HCT116 (cell line): ENCODE results near the gene MYL4. TPM values are rescaled to one million over a fixed set of nuclear protein-coding genes. Genes with fewer than 3 reads are reported as not detected.

Experiments used
- ATAC-seq: fragments of 200-7000 bp; cut with Tn5 transposase; 2 replicates; pipeline ENCODE4 v1.9.1; 2020; ENCODE audit warnings: mild to moderate bottlenecking, moderate library complexity
- BruUV-seq: library from RNA; stranded (reverse); fragments of 400-500 nt; replicated peaks from 2 replicates; lab custom pipeline; 2021; lab: Mats Ljungman, UMichigan
- CTCF ChIA-PET: fragments of 300-600 bp; sonication (Branson Sonifier 250); formaldehyde crosslinking; loops from one replicate; lab custom pipeline; 2021; ENCODE audit warnings: antibody characterized with exemption; lab: Charles Lee
- POLR2A ChIA-PET: fragments of 300-600, 350-600 bp; sonication (Branson Sonifier 250); formaldehyde crosslinking; loops from one replicate; lab custom pipeline; 2021; ENCODE audit warnings: antibody characterized with exemption; lab: Charles Lee
- RAD21 ChIA-PET, 2 experiments: fragments of 300-600 bp; sonication (Branson Sonifier 250); formaldehyde crosslinking; loops; one replicate each; lab custom pipeline; 2023; ENCODE audit warnings: low total read pairs in 2 of 2; ENCODE audit not compliant: uncharacterized antibody in 2 of 2, unreplicated experiment in 2 of 2, low non-redundant PET in 1 of 2; lab: Charles Lee
- DNase-seq: peaks from one replicate; pipeline ENCODE4 v3.0.0-alpha.2; 2010; ENCODE audit warnings: low read depth, low spot score
- H2AFZ ChIP-seq: fragments of 200-600 bp; shearing (Covaris generic), sonication (generic); 2 replicates; pipeline ENCODE4 v1.6.1; 2017; ENCODE audit warnings: low read depth, mixed run types, mixed read lengths, antibody characterized with exemption, low read length; ENCODE audit not compliant: poor library complexity, severe bottlenecking
- H3K27ac ChIP-seq: 2 replicates; pipeline ENCODE4 v1.5.1; 2012; ENCODE audit warnings: low read depth, low read length
- H3K27me3 ChIP-seq: fragments of 200-600 bp; sonication (generic); 2 replicates; pipeline ENCODE4 v1.6.1; 2016; ENCODE audit warnings: mixed run types, low read length, mixed read lengths; ENCODE audit not compliant: insufficient read depth
- H3K36me3 ChIP-seq, 2 experiments: fragments of 200-500 bp in 1 of 2; fragments of 200-600 bp in 1 of 2; sonication (Bioruptor generic) in 1 of 2; sonication (generic) in 1 of 2; 2 replicates each; pipeline versions ENCODE4 v1.5.1 to v1.6.1; 2014 to 2016; ENCODE audit warnings: low read length in 2 of 2, inconsistent platforms in 1 of 2, mixed read lengths in 1 of 2, mixed run types in 1 of 2; ENCODE audit not compliant: insufficient read depth in 2 of 2, control insufficient read depth in 1 of 2
- H3K4me1 ChIP-seq, 2 experiments: fragments of 200-600 bp in 1 of 2; sonication (generic) in 1 of 2; 2 replicates each; pipeline versions ENCODE4 v1.5.1 to v1.6.1; 2012 to 2017; ENCODE audit warnings: low read length in 2 of 2, inconsistent platforms in 1 of 2, mild to moderate bottlenecking in 1 of 2, mixed read lengths in 1 of 2, mixed run types in 1 of 2, moderate library complexity in 1 of 2; ENCODE audit not compliant: insufficient read depth in 2 of 2, control insufficient read depth in 1 of 2
- H3K4me2 ChIP-seq: fragments of 200-600 bp; sonication (generic); 2 replicates; pipeline ENCODE4 v1.6.1; 2017; ENCODE audit warnings: mixed run types, low read length, mixed read lengths
- H3K4me3 ChIP-seq, 2 experiments: fragments of 200-600 bp in 1 of 2; sonication (generic) in 1 of 2; replicated peaks in 1 of 2; 2 replicates each; pipeline ENCODE4 v1.5.1; 2011 to 2016; ENCODE audit warnings: low read length in 2 of 2, control low read depth in 1 of 2, low read depth in 1 of 2, mild to moderate bottlenecking in 1 of 2, mixed read lengths in 1 of 2, mixed run types in 1 of 2
- H3K79me2 ChIP-seq: fragments of 200-600 bp; sonication (generic); 2 replicates; pipeline ENCODE4 v1.6.1; 2017; ENCODE audit warnings: mild to moderate bottlenecking, mixed run types, low read length, moderate library complexity, mixed read lengths; ENCODE audit not compliant: insufficient read depth
- H3K9ac ChIP-seq: fragments of 200-600 bp; sonication (generic); 2 replicates; pipeline ENCODE4 v1.6.1; 2016; ENCODE audit warnings: low read length, mixed read lengths
- H3K9me2 ChIP-seq: fragments of 200-600 bp; sonication (generic), shearing (Covaris generic); 2 replicates; pipeline ENCODE4 v1.6.1; 2017; ENCODE audit warnings: mixed run types, mild to moderate bottlenecking, moderate library complexity; ENCODE audit not compliant: insufficient read depth
- H3K9me3 ChIP-seq, 2 experiments: fragments of 200-500 bp in 1 of 2; fragments of 200-600 bp in 1 of 2; sonication (Bioruptor generic) in 1 of 2; sonication (generic) in 1 of 2; 2 replicates each; pipeline ENCODE4 v1.6.1; 2014 to 2017; ENCODE audit warnings: low read length in 2 of 2, mixed read lengths in 2 of 2, inconsistent platforms in 1 of 2, low read depth in 1 of 2, mild to moderate bottlenecking in 1 of 2, mixed run types in 1 of 2, moderate library complexity in 1 of 2; ENCODE audit not compliant: control insufficient read depth in 1 of 2, insufficient read depth in 1 of 2
- H4K20me1 ChIP-seq: fragments of 200-600 bp; sonication (generic), shearing (Covaris generic); 2 replicates; pipeline ENCODE4 v1.6.1; 2017; ENCODE audit warnings: mixed run types, mild to moderate bottlenecking, moderate library complexity; ENCODE audit not compliant: insufficient read depth
- CEBPB ChIP-seq: IDR thresholded peaks from 2 replicates; pipeline ENCODE4 v1.6.1; 2012; ENCODE audit warnings: low read depth
- EGR1 ChIP-seq: IDR thresholded peaks from 2 replicates; pipeline ENCODE4 v1.6.1; 2012; ENCODE audit warnings: low read depth
- ELF1 ChIP-seq: IDR thresholded peaks from 2 replicates; pipeline ENCODE4 v1.6.1; 2012; ENCODE audit warnings: low read depth, borderline replicate concordance
- EZH2 ChIP-seq: fragments of 200-600 bp; sonication (generic); IDR thresholded peaks from 2 replicates; pipeline ENCODE4 v1.6.1; 2017; ENCODE audit warnings: antibody characterized with exemption, mixed run types
- FOSL1 ChIP-seq: IDR thresholded peaks from 2 replicates; pipeline ENCODE4 v1.6.1; 2012; ENCODE audit warnings: low read depth
- JUND ChIP-seq: IDR thresholded peaks from 2 replicates; pipeline ENCODE4 v1.6.1; 2012
- POLR2A ChIP-seq: IDR thresholded peaks from 2 replicates; pipeline ENCODE4 v1.7.0; 2011; ENCODE audit warnings: borderline replicate concordance; ENCODE audit not compliant: insufficient read depth, insufficient read length; ENCODE audit errors: extremely low read depth
- POLR2AphosphoS5 ChIP-seq: IDR thresholded peaks from 2 replicates; pipeline ENCODE4 v1.6.1; 2011; ENCODE audit warnings: mild to moderate bottlenecking, low read depth, low read length, moderate library complexity
- RAD21 ChIP-seq: IDR thresholded peaks from 2 replicates; pipeline ENCODE4 v1.6.1; 2012; ENCODE audit warnings: low read depth, mild to moderate bottlenecking
- SIN3A ChIP-seq: IDR thresholded peaks from 2 replicates; pipeline ENCODE4 v1.6.1; 2012; ENCODE audit warnings: low read depth
- SRF ChIP-seq: IDR thresholded peaks from 2 replicates; pipeline ENCODE4 v1.6.1; 2012; ENCODE audit warnings: low read depth
- TCF7L2 ChIP-seq: IDR thresholded peaks from 2 replicates; pipeline ENCODE4 v1.7.0; 2011; ENCODE audit warnings: borderline replicate concordance, inconsistent platforms; ENCODE audit not compliant: insufficient read depth, insufficient read length; ENCODE audit errors: extremely low read depth
- ZFX ChIP-seq: fragments of 450-650 bp; IDR thresholded peaks from 2 replicates; pipeline ENCODE4 v1.6.1; 2017
- intact Hi-C: fragments of 100-400 bp; cut with micrococcal nuclease; formaldehyde crosslinking; loops from 2 replicates; pipeline ENCODE4 v1.10.0; 2022
- total RNA-seq: library from RNA; stranded (reverse); gene quantifications from one replicate; pipeline ENCODE4 v1.2.1, GENCODE V29; 2021; ENCODE audit not compliant: unreplicated experiment
- TF ChIP-seq, protein P1 (sequence below): IDR thresholded peaks from 2 replicates; pipeline ENCODE4 v1.6.1; 2012

The MYL4 gene
- total RNA-seq, 1 experiment from 2014 or later: 0.32 TPM

DNA sequence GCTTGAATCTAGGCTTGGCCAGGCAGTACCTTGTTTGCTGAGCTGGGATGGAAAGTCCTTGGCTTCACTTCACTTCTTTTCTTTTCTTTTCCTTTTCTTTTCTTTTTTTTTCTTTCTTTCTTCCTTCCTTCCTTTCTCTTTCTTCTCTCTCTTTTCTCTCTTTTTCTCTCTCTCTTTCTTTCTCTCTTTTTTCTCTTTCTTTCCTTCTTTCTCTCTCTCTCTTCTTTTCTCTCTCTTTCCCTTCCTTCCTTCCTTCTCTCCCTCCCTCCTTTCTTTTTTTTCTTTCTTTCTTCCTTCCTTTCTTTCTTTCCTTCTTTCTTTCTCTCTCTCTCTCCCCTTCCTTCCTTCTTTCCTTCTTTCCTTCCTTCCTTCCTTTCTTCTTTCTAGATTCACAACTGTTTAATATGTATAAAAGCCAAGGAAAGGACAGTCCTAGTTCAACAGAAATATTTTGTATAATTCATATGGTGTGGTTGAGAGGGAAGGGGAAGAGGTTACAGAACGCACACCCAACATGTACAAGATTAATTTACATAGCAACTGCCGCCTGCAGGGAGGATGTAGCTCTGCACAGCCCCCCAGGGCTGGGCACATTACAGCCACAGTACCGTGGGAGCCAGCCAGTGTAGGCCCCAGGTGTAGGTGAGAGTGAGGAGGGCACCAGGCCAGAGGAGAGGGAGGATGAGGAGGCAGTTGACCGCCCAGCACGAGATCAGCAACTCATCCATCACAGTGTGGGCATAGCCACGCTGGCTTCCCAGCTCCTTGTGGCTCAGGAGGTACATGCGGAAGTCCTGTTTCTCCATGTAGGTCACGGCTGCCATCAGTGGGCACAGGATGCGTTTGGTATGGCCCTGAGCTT lies 34.8 kb downstream of the MYL4 start:
- H3K9me2 ChIP-seq: no peaks in the 10 kb centered on the region
- no peak for TF ChIP-seq ELF1
- TF ChIP-seq POLR2A: no peak
- no peak for TF ChIP-seq POLR2AphosphoS5
- no peak for TF ChIP-seq RAD21
- no peak for TF ChIP-seq EGR1
- no peak for TF ChIP-seq SIN3A
- no peak for TF ChIP-seq CEBPB
- TF ChIP-seq ZFX: no peak
- no peak for TF ChIP-seq JUND
- no peak for TF ChIP-seq SRF
- TF ChIP-seq TCF7L2: no peak
- TF ChIP-seq FOSL1: no peak
- TF ChIP-seq EZH2: no peak
- TF ChIP-seq, protein P1, sequence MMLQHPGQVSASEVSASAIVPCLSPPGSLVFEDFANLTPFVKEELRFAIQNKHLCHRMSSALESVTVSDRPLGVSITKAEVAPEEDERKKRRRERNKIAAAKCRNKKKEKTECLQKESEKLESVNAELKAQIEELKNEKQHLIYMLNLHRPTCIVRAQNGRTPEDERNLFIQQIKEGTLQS: no peak
- ChIA-PET POLR2A (no interaction called here), CTCF (no interaction called here), RAD21 (no interaction called here)
- no peaks in the 10 kb centered on the region for H3K36me3 ChIP-seq
- no peaks in the 10 kb centered on the region for H3K27me3 ChIP-seq
- peaks cover 8 to 16% of the 10 kb centered on the region in 2 experiments for H3K4me1 ChIP-seq
- no peaks in the 10 kb centered on the region for H3K79me2 ChIP-seq
- no peak for DNase-seq
- no peaks in the 10 kb centered on the region for H4K20me1 ChIP-seq
- intact Hi-C loops: no loop called here
- no peak overlapping the region for H3K4me3 ChIP-seq
- no peaks in the 10 kb centered on the region for H3K9me3 ChIP-seq
- no TSS peak for BruUV-seq
- ATAC-seq: no peak
- no peak overlapping the region for H3K9ac ChIP-seq
- H3K27ac ChIP-seq: no peak overlapping the region
- no peak overlapping the region for H3K4me2 ChIP-seq
- no peak overlapping the region for H2AFZ ChIP-seq
